GM19025 (cell line): ENCODE data around the gene MED27.

Source experiments
- ATAC-seq: cut with Tn5 transposase; IDR thresholded peaks from one replicate; pipeline ENCODE4 v1.9.1; 2021; ENCODE audit warnings: mild to moderate bottlenecking, low read depth, moderate library complexity; ENCODE audit not compliant: unreplicated experiment

The MED27 gene

DNA sequence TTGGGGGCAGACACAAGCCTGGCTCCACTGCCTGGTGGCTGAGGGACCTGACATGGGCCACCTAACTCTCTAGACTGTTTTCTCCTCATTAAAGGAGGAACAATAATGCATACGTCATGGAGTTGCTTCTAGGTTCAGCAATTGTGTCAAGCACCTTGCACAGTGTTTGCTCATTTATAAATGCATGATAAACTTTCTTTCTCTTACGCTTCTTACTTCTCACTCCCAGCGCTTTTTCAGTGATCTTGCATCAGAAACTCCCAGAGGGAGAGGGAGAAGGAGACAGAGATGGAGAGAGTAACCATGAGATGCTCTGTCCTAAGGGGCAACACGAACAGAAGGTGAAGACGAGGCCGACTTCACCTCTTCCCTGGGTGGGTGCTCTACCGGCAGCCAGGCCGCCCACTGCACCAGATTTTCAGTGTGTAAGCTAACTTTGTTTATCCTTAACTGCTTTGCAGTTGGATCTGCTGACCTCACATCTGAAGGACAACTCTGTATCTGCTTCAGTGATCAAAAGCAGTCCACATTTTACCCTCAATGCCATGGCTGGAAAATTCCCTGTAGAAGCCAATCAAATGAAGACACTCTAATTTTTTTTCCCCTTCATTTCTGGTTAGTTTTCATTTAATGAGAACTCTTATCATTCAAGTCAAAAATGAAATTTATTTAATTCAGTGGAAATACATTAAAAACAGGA, 35.3 kb downstream of the MED27 start:
- ATAC-seq = no peak

DNA sequence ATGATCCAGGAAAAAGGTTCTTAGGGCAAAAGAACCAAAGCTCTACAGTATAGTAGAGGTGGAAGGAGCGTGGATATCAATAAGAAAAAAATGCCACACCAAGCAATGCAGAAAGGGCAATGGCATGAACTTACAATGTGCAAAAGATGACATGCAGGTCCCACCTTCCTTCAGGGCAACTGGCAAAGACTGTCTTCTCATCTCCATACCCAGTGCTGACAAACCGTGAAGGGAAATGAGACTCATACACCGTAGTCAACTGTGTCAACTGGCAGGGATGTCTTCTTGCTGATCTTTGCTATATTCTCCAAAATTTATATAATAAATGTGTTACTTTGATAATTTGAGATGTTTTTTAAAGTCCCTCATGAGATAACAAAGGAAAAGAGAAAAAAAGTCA, 36.0 kb downstream of the MED27 start:
- no peak for ATAC-seq

- ATAC-seq = no peak
Measured at GRCh38 chr9:132042324-132042723, 37.3 kb downstream of the MED27 start.

DNA sequence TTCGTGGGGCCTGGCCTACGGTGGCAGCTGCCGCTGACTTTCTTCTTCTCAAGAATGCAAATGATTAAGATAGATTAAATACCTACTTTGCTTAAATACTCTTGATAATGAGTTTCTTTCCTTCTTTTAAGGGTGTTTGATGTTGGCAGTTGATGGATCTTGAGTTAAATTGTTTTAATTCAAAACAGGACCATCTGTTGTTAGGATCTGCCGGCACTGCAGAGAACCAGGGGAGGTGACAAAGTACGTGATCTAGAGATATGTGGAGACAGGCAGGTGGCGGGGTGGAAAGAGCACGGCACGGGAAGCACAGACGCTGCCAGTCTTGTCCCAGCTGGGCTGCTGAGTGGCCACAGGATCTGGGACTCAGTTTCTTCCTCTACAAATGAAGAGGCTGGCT, 37.9 kb downstream of the MED27 start:
- ATAC-seq = no peak

- ATAC-seq = no peak
Measured at GRCh38 chr9:132040808-132041207, 38.9 kb downstream of the MED27 start.

DNA sequence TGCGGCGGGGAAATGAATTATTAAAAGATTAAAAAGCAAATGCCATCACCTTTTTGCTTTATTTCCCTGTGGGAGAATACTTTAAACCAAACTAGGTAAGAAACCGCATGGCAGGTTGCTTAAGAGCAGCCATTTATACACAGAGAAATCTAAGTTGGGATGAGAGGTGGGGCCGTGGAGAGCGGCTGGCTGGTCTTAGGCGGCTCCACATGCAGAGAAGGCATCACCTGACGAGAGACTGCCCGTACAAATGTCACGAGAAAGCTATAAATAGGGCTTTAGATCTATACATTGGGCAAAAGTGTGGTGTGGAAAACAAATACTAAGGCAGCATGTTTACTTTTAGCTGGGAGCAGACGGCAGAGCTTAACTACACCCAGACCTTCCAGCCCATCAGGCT, 39.4 kb downstream of the MED27 start:
- no peak for ATAC-seq

GRCh38 chr9:132039284-132039683, 40.4 kb downstream of the MED27 start:
- no peak for ATAC-seq

DNA sequence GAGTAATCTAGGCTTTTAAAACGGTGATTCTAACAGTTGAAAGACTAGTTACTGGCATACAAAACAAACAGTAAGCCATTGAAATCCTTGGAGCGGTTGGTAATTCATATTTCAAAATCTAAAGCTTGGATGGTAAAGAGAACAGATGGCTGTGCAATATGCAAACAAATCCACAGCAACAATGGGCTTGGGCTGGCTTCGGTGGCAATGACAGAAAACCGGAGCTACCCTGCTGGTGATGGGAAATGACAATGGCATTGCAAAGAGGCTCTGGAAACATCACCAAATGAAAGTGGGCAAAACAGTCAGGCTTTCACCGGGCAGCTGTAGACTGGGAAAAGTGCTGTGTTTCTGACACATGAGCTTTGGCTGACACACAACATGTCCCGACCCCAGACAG, 42.2 kb downstream of the MED27 start:
- ATAC-seq = no peak

- ATAC-seq = no peak
Measured at GRCh38 chr9:132036521-132036920, 43.1 kb downstream of the MED27 start.

- ATAC-seq = no peak
Measured at GRCh38 chr9:132035679-132036078, 44.0 kb downstream of the MED27 start.

- ATAC-seq = no peak
Measured at GRCh38 chr9:132032238-132032950, 47.3 kb downstream of the MED27 start.

DNA sequence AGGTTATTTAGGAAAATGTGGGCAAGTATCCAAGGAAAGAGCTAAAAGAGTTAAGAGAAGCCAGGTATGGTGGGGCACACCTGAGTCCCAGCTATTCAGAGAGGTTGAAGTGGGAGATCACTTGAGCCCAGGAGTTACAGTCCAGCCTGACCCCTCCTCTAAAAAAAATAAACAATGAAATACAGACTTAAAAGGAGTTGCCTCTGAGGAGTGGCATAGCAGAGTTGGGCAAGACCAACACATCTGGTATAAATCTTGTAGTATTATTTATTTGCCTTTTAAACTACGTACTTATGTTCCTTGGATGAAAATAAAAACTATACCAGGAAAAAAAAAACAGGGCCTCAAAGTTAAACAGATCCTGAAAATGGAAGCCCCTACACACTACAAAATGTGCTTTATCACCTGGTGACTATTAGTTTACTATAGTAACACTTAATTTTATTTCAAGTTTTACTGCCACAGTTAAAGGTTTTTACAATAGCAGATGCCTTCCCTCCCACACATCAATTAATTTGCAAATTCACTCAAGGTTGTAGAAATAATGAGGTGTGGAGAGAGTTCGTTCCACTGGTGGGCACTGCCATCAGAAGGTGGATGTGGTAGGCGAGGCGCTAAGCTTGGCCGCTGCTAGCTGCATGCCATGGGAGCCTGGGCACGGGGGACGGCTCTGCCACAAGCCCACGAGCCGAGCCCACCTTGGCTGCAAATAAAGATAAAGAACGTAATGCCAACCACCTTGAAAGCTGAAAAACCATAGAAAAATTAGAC, 48.0 kb downstream of the MED27 start:
- ATAC-seq = no peak

- no peak for ATAC-seq
Measured at GRCh38 chr9:132030626-132031325, 48.9 kb downstream of the MED27 start.

DNA sequence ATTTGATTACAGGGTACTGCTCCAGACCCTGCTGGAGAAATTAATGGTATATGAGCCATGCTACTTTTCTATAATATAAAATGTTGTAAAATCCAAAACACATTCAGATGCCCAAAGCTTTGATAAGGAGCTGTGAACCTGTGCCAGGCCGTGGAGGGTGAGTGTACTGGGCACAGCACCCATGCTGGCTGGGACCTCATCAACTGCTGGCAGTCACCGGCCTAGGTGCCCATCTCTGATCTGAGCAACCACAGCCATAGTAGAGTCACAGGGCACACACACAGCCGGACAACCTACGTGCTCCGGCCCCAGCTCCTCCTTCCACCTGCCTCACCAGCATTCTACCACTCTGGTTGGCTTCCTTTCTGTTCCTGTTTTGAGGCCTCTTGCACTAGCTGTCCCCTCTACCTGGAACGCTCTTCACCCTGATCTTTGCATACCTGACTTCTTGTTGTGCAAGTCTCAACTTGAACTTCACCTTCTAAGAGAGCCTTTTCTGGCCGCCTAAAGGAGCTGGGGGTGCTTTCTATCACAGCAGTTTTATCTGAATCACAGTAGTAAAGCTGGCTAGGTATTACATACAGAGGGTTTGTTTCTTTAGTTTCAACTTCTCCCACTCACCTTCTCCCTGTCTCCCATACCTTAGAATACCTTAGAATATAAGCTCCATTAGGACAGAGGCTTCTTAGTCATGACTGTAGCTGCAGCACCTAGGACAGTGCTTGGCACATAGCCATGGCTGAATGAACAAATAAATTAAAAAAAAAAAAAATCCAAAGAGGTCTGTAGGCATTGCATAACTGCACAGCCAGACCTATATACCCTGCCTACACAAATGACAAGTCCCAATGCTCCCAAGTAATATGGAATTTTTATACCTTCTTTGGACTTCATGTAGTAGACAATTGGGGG, 51.7 kb downstream of the MED27 start:
- ATAC-seq = no peak

GRCh38 chr9:132026932-132027585, 52.6 kb downstream of the MED27 start:
- no peak for ATAC-seq

DNA sequence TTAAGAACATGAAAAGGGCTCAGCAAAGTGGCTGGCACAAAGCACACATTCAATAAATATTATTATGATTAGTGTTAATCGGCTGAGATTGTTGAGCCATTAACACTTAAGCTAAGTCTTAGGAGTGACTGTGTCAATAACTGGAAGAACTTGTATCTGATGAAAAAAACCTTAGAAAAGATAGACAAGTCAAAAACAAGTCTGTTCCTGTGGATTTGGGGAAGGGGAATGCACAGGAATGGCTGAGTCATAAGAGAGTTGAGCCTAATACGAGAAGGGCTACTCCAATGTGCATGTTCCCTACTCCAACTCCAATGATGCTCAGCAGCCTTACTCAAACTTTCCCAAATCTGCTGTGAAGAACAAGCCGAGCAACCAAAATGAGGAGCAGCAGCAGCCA, 53.9 kb downstream of the MED27 start:
- no peak for ATAC-seq

GRCh38 chr9:132024589-132024988, 55.1 kb downstream of the MED27 start:
- ATAC-seq = no peak

- ATAC-seq = no peak
Measured at GRCh38 chr9:132023419-132024180, 56.1 kb downstream of the MED27 start.
